ENCODE results near the gene IL19.

Gene IL19, protein sequence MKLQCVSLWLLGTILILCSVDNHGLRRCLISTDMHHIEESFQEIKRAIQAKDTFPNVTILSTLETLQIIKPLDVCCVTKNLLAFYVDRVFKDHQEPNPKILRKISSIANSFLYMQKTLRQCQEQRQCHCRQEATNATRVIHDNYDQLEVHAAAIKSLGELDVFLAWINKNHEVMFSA

DNA sequence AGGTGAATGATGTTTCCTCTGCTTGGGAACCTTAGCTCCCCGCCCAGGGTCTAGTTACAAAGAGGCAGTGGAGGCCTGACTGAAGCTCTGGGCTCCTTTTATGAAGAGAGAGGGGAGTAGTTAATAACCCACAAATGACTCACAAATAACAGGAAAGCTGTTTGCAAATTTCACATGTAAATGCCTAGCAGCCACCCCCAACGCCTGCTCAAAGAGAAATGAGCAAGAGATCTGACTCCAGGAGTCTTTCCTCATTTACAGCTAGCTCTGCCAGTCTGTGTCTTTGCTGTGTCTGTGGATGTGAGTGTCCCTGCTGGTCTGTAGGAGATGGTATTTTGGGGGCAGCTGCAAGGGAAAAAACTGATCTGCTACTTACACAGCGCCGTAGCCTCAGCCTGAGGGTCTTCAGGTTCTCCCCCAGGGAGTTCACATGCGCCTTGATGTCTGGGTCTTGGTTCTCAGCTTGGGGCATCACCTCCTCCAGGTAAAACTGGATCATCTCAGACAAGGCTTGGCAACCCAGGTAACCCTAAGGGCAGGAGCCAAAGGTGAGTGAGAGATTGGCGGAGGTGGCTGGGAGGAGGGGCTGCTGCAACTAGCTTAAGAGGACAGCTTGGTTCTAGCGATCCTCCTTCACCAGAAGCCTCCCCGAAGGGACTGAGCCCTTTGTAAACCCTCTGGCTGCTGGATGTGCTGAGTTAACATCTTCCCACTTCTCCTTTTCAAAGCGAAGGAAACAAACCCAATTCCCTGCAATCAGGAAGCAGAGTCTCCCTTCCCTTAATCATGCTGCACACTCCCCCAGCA is at the start of gene IL19:
Gene IL19 (plus strand): TSS at position 243 of the 807 bp plus-strand sequence. CDS start 65,890 bp downstream, outside the sequence.
- peak; percentile 87 to 95 (median 88) for DNase-seq

DNA sequence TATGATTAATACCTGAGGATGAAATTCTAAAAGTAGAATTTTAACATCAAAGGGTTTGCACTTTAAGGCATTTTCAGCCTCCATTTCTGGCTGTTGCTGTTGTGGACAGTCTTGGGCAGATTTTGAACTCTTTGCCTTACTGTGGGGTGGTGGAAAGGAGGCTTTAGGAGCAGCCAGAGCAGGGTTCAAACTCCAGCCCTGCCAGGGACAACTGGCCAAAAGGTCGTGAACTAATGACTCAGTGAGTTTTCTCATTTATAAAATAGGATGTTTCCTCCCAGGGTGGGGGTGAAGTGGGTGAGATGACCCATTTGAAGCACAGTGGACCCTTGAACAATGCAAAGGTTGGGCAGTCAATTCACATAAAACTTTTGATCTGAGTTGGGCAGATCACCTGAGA is 49.1 kb upstream of the IL19 start:
- no peak for DNase-seq

DNA sequence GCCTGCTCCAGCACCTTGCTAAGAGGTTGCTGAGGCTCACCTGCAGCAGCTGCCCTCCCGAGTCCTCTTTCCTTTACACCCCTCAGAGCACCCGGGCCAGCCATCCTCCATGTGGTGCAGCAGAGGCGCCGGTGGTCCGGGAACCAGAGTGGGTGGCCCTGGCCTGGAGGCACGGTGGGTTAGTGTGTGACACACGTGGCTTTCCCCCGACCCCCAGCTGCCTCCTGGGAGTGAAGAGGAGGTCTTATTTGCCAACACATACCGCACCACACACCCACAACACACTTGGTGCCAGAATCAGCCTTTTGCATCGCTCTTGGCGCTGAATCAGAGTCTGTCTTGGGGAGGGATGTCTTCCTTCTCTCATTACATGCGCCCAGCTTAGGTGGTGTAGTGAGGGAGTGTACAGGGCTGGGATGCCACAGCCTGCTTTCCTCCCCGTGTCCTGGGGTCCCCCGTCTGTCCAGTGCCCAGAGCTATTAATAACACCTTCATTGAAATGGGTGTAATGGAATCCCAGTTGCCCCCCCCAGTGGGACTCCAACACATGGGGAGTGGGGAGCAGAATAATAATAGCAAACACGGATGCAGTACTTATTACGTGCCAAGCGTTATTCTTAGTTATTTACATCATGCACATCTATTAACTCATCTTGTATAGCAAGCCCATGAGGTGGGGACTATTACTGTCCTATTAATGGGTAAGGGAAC is 47.7 kb upstream of the IL19 start:
- no peak for DNase-seq

DNA sequence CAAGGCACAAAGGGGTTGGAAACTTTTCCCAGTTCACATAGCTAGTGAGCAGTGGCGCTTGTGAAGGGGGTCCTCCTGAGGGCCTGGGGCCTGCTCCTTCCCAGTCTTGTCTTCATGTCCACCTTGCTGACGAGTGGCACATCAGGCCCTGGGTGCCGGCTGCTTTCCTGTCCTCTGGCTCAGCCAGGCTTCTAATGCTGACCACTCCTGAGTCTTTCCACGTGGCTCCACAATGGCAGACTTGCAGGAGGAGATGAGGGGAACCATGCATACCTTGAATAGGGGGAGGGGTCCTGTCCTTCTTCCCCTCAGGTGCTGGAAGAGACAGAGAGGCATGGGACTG is 47.1 kb upstream of the IL19 start:
- no peak for DNase-seq

DNA sequence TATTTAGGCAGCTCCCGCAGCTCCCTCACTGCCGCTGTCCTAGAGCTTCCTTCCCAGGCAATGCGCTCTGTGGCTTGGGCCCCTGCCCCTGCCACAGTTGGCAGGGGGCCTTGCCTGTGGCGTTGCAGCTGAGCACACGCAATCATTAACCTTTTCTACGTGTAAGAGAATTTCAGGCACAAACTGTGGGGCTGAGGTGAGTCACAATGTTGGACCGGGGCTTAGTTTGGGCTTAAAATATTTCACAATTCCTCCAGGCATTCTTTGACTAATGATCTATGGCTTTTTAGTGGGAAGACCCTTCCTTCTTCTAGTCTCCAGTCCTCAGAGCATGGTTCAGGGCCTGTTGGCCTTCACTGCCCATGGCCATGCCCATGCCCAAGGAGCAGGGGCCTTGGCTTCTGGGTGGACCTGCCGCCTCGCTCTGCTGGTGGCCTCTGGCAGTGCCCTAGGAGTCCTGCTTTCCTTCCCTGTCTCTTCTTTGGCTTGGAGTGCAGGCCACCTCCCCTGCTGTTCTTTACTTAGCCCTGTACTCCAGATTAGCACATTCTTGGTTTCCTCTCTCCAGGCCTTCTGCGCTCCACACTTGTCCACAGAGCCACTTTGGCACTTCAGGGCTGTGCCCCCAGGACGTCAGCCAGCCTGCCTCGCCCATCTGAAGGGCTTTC is 46.6 kb upstream of the IL19 start:
- no peak for DNase-seq

DNA sequence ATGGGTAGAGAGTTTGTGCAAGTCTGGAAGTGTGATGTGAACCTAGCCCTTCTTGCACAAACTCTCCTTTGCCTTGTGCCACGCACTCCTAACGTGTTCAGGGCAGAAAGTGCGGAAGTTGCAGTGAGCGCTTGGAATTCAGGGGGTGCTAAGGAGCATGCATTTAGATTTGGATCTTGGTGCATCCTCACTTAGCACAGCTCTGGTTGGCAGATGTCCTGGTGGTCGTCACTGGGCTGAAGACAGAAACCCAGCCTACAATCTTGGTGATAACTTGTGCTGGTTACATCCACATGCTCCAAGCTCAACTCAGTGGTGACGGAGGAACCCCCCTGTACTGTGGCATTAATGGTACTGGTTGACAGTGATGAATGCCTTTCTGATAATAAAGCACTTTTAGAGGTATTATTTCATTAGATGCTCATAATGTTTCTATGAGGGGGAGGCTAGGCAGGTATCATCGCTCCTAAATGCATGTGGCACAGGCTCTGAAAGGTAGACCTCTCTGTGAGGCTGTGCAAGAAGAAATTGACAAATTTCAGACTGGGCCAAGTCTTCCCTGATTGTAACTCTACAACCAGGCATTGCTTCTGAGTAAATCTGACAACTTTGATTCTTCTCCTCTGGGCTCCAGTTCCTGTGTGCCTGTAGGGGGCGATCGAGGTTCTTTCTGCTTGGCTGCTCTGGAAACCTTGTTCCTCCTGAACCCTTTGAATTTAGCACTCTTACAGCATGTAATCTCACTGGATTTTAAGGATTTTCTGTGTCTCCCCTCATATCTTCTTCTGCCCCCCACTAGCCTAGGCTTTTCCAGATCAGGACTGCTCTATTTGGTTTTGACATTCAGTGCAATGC is 45.2 kb upstream of the IL19 start:
- DNase-seq: peak; percentile 72 to 81 (median 77)

DNA sequence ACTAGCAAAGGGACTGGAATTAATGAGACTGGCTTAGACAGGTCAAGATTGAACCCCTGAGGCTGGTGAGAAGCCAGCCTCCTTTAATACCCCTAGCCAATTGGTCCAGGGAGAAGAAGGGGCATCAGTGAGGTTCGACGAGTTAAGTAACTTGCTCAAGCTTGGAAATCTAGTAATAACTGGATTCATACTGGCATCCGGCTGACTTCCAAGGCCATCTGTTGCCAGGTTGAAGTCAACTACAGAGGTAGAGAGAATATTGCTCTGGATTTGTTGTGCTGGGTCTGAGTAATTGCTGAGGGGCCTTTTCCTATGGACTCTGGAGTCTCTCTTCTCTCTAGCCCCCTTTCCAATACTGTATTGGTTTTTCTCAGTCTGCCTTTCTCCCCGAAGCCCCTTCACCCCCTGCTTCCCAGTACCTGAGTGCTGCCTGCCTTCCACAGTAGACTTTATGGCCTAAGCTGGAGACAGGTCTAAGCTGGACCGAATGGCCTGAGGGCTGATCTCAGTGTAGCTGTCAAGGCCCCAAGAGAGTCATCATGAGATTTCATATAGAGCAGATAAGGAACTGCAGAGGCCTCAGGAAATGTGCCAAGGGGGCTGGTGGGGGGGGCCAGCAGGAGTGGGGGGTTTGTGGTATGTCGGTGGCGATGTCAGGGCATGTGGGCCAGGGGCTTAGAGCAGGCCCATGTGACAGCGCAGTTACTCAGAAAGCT is 42.4 kb upstream of the IL19 start:
- DNase-seq: no peak

DNA sequence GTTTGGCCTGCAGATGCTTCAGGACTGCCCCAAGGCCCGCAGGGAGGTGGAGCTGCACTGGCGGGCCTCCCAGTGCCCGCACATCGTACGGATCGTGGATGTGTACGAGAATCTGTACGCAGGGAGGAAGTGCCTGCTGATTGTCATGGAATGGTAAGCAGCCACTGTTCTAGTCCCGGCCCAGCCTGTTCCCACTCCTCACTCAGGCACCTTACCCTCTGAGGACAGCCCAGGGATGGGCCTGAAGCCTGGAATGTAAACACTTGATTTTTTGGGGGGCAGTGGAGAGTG is 41.9 kb upstream of the IL19 start:
- DNase-seq: no peak

DNA sequence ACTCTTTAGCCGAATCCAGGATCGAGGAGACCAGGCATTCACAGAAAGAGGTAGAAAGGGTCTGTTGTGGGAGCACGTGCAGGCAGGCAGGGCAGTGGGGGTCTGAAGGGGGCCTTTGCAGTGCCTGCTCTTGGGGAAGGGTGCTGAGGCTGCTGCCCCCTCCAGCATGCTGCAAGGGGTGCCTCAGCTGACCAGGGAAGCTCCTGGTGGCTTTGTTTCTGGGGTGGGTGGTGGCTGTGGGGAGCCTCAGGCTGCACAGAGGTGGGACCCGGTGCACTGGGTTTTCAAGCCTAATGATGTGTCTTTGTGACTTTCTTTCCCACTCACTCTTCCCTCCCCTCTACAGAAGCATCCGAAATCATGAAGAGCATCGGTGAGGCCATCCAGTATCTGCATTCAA is 41.5 kb upstream of the IL19 start:
- DNase-seq: no peak

DNA sequence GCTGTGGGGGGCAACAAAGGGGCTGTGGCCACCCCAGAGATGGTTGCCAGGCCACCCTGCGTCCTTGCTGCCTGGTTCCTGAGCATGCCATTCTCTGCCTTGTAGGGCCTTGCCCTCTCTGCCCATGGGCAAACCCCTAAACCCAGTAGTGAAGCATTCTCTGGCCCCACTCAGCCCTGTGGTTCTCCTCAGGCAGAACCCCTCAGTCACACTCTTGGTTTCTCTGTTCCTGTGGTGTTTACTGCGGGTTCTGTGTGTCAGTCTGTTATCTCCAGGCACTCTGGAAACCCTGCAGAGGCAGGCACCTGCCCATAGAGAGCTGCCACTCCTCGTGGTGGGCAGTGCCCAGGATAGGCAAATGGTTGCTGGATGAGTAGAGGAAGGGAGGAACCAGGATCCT is 41.1 kb upstream of the IL19 start:
- no peak for DNase-seq

DNA sequence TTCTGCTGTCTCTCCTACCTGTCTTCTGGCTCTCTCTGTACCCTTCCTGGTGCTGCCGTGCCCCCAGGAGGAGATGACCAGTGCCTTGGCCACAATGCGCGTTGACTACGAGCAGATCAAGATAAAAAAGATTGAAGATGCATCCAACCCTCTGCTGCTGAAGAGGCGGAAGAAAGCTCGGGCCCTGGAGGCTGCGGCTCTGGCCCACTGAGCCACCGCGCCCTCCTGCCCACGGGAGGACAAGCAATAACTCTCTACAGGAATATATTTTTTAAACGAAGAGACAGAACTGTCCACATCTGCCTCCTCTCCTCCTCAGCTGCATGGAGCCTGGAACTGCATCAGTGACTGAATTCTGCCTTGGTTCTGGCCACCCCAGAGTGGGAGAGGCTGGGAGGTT is 38.1 kb upstream of the IL19 start:
- no peak for DNase-seq

DNA sequence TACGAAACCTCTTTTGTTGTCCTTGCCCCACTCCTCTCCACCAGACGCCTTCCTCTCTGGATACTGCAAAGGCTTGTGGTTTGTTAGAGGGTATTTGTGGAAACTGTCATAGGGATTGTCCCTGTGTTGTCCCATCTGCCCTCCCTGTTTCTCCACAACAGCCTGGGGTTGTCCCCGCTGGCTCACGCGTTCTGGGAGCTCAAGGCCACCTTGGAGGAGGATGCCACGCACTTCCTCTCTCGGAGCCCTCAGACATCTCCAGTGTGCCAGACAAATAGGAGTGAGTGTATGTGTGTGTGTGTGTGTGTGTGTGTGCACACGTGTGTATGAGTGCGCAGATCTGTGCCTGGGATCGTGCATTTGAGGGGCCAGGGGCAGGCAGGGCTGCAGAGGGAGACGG is 37.6 kb upstream of the IL19 start:
- DNase-seq: peak in 2 of 3 donors; percentile 73 to 74

DNA sequence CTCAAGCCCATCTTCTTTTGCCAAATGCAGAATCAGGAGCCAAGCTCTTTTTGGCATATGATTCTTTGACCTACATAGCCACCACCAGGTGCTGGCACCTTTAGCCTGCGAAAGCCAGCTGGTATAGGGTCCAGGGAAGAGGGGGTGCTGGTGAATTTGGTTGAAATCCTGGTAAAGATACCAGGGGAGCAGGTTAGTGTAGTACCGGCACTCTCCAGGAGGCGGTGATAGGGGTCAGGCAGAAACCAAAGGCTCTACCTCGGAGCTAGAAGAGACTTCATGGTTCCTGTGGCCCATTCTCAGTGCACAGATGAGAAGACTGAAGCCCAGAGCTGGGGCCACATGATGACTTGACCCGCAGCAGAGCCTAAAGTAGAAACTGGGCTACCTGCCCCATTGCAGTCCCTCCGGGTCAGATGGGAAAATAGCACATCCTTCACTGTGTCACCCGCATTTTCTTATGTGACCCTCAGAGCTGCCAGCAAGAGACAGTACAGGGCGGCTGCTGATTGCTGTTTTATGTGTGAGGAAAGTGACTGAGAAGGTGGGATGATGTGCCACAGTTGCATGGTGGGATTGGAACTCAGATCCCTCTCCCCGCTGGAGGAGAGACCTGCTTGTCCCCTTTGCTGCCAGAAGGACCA is 36.0 kb upstream of the IL19 start:
- peak; percentile 72 to 81 (median 73) for DNase-seq

DNA sequence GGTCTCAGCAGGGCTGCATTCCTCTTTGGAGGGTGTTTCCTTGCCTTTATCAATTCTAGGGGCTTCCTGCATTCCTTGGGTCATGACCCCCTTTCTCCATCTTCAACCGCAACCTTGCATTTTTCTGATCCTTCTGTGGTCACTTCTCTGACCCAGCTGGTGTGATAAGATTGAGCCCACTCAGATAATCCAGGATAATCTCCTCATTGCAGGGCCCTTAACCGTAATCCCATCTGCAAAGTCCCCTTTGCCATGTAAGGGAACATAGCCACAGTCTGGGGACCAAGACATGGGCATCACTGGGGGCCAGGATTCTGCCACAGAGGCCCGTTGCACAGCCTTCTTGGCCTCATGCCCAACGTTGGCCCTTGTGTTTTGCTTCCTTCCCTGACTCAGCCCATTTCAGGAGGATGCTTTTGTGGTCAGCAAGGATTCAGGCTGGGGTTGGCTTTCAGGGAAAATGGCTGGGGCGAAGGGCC is 35.0 kb upstream of the IL19 start:
- no peak for DNase-seq

DNA sequence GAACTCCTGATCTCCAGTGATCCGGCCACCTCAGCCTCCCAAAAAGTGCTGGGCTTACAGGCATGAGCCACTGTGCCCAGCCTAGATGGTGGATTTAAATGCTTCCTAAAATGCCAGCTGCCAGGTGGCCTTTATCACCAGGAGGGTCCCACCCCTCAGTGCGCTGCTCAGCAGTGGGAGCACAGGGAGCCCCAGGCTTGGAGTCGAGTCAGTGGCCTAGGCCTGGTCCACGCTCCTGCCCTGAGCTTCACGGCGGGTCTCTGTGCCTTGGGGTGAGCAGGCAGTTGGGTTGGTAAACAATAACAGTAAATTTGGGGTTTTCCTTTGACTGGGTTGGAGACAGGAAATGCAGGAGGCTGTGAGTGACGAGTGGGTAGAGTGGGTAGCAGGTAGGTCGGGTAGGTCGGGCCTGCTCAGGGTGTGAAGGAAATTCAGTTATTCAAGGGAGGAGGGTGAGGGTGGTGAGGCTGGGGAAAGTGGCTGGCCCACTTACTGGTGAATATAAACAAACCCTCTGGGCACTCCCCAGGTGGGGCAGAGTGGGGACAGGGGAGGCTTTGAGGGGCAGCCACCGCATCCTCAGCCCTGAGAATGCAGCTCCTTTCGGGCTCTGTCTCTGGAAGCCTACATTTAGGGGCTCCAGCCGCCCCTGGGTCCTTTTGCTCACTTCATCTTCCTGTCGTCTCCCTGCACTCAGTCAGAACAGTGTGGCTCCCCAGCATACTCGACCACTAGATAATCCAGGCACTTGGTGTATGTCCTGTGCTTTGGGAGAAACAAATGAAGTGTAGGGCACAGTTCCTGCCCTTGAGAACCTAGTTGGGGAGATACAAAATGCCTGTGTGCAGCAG is 33.5 kb upstream of the IL19 start:
- no peak for DNase-seq

DNA sequence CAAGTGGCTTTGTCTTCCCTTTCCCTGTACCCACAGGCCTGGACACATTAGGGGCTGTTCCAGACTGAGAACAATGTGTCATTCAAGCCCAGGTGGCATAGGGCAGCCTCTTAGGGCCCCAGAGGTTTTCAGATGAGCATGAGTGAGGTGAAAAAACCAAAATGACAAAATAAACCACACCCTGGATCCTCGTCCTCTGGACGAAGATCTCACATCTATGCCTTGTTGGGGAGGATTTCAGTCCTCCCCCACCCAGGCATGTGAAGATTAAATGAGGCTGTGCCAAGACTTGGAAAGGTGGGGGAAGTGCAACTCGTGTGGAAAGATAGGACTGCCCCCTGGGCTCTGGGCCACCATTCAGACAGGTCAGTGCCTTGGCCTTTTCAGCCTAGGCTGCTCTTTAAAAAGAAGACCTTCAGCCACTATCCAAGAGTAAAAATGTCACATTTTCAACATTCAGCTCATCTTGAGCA is 32.8 kb upstream of the IL19 start:
- no peak for DNase-seq

DNA sequence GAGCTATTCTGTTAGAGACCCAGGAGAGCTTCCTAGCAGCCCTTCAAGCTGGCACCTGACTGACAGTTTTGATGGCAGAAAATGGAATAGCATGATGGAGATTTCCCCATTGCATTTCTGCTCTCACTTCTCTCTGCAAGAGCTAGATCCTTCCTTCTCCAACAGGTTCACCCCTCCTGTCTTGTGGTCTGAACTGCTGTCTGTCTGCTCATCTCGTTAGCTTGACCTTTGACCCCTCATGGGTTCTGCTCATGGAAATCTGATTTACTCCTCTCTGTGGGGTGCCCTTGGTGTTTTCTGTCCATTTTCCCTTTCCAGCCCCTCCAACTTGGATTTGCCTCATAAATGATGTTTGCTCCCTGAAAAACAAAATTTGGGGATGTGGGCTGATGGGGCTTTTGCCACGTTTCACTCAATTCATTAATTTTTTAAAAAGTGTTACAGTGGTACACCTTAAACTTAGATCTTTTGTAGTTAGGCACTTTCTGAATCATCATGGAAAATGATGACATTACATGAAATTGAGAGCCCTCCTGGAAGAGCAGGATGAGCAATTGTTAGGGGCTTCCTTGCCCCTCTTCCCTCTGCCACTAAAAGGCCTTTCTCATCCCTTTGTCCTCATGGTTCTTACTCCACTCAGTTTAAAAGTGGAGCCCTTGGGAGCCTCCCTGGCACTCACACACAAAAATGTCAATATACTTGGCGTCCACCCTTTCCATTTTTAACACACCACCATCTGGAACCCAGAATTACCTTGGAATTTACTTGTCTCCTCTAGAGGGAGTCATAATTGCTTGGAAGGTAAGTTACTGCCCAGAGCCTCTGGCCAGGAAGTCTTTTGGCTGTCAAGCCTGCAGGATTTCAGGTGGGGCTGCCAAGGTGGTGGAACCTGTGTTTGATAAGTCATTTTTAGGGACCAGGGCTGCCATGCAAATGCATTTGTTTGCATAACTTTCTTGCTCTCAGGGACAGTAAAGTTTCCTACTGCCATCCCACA is 31.9 kb upstream of the IL19 start:
- DNase-seq: no peak

DNA sequence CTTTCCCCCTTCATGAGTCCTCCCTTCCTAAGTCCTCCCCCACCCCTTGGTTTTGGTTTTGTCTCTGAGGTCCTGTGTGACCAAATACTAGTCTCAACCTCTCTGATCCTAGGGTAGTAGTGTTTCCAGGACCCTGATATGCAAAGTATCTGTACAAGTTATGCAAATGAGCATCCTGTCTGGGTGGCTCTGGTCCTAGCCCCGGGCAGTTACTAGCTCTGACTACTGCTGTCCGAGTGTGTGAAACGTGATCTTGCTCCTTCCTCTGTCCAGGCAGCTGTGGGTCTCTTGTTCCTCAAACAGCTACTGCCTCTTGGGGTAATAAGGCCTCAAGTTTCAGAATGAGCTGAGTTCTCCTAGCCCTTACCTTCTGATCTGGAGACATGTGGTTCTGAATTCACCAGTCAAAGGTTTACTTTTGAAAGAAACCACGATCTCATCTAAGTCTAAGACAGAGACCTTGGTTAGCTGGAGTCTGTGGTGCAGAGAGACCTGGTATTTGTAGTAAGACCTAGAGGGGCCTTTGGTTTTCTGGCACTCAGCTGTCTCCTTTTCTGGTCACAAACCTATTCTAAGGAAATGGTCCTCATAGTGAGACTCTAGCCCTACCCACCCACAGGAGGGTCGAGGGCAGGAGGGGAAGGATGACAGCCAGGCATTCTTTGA is 31.0 kb upstream of the IL19 start:
- DNase-seq: peak; percentile 78 to 91 (median 83)

All from suppressor macrophage treated with lipopolysaccharide for 1 hour (primary cell).